Fibroblast of pulmonary artery (primary cell): ENCODE measurements around the gene NRXN3.

Source experiments
- DNase-seq: peaks from one replicate; pipeline ENCODE4 v3.0.0-alpha.2; 2010; ENCODE audit warnings: low read depth
- H3K4me3 ChIP-seq: replicated peaks from 2 replicates; pipeline ENCODE4 v1.5.1; 2011; ENCODE audit warnings: low read depth, mild to moderate bottlenecking, control low read depth, low read length, moderate library complexity
- CTCF ChIP-seq: IDR thresholded peaks from 2 replicates; pipeline ENCODE4 v1.5.1; 2011; ENCODE audit warnings: mild to moderate bottlenecking, control low read depth, low read length, inconsistent platforms; ENCODE audit errors: missing control alignments

NRXN3 gene

GRCh38 chr14:79904497-79904896 is 1734.3 kb downstream of the NRXN3 start:
- no peak for DNase-seq
- no peak for TF ChIP-seq CTCF
- H3K4me3 ChIP-seq, result no peak overlapping the region

GRCh38 chr14:79906994-79907393 is 1736.8 kb downstream of the NRXN3 start:
- no peak for TF ChIP-seq CTCF
- no peak for DNase-seq
- no peak overlapping the region for H3K4me3 ChIP-seq

- DNase-seq, result no peak
- no peak overlapping the region for H3K4me3 ChIP-seq
- TF ChIP-seq CTCF, result no peak
Observed at GRCh38 chr14:79910086-79910485, 1739.9 kb downstream of the NRXN3 start.

- H3K4me3 ChIP-seq, result no peak overlapping the region
- no peak for DNase-seq
- no peak for TF ChIP-seq CTCF
Observed at GRCh38 chr14:79911744-79912143, 1741.6 kb downstream of the NRXN3 start.

GRCh38 chr14:79914595-79914994 is 1744.4 kb downstream of the NRXN3 start:
- DNase-seq, result no peak
- no peak for TF ChIP-seq CTCF
- H3K4me3 ChIP-seq, result no peak overlapping the region

GRCh38 chr14:79915406-79915805 is 1745.2 kb downstream of the NRXN3 start:
- no peak for DNase-seq
- TF ChIP-seq CTCF, result no peak
- no peak overlapping the region for H3K4me3 ChIP-seq

GRCh38 chr14:79916281-79916680 is 1746.1 kb downstream of the NRXN3 start:
- DNase-seq, result no peak
- no peak for TF ChIP-seq CTCF
- H3K4me3 ChIP-seq, result no peak overlapping the region
